GM19468 (cell line): ENCODE results near the gene AVPI1.
"Not testable (repeated sequence)": the region's sequence is repeated elsewhere in the genome, so short reads cannot be mapped to it uniquely, and the experiment has no call there.

Experiments used
- ATAC-seq: cut with Tn5 transposase; IDR thresholded peaks from one replicate; pipeline ENCODE4 v1.9.1; 2021; ENCODE audit warnings: mild to moderate bottlenecking, moderate library complexity, moderate number of reproducible peaks; ENCODE audit not compliant: unreplicated experiment; ENCODE audit errors: extremely low read depth

Gene AVPI1

GRCh38 chr10:97643441-97643985 lies 43.5 kb downstream of the AVPI1 start:
- ATAC-seq, result no peak

GRCh38 chr10:97642471-97643159 lies 44.4 kb downstream of the AVPI1 start:
- ATAC-seq, result not testable (repeated sequence)

GRCh38 chr10:97640868-97641811 lies 45.9 kb downstream of the AVPI1 start:
- ATAC-seq, result no peak

GRCh38 chr10:97640174-97640867 lies 46.7 kb downstream of the AVPI1 start, which contains the start of gene PI4K2A:
PI4K2A (plus strand) TSS chr10:97640671; CDS start chr10:97640743, 72 bp downstream.
- ATAC-seq, result peak; percentile 95

GRCh38 chr10:97639090-97639489 lies 48.0 kb downstream of the AVPI1 start:
- not testable (repeated sequence) for ATAC-seq

- no peak for ATAC-seq
Measured at GRCh38 chr10:97635577-97635976, 51.5 kb downstream of the AVPI1 start.

- ATAC-seq, result no peak
Measured at GRCh38 chr10:97633921-97634320, 53.1 kb downstream of the AVPI1 start.

- peak; percentile 91 for ATAC-seq
Measured at GRCh38 chr10:97632949-97633884, 53.8 kb downstream of the AVPI1 start, which contains the start of gene MORN4. MORN4 (minus strand) TSS chr10:97633500; CDS start chr10:97619653, 13,847 bp downstream.

GRCh38 chr10:97631098-97631497 lies 55.9 kb downstream of the AVPI1 start:
- ATAC-seq, result no peak

- ATAC-seq, result no peak
Measured at GRCh38 chr10:97629289-97629688, 57.8 kb downstream of the AVPI1 start.

GRCh38 chr10:97628228-97628627 lies 58.8 kb downstream of the AVPI1 start:
- ATAC-seq, result no peak

GRCh38 chr10:97627731-97628130 lies 59.3 kb downstream of the AVPI1 start:
- no peak for ATAC-seq
